GM12891 (cell line): ENCODE data around the gene UPF1.

ENCODE experiments used
- DNase-seq: peaks from one replicate; pipeline ENCODE4 v3.0.0; 2011; ENCODE audit warnings: low spot score; ENCODE audit not compliant: insufficient read length
- FAIRE-seq: peaks from 2 replicates; lab custom pipeline; 2011; peaks lifted over from hg19 to GRCh38; lab: Jason Lieb, UNC
- PAX5 ChIP-seq: IDR thresholded peaks from 2 replicates; pipeline ENCODE4 v1.6.1; 2011; ENCODE audit warnings: low read length, moderate library complexity, mild to moderate bottlenecking; ENCODE audit not compliant: insufficient read depth, severe bottlenecking
- POLR2A ChIP-seq: IDR thresholded peaks from 2 replicates; pipeline ENCODE4 v1.6.1; 2011; ENCODE audit warnings: low read depth, low read length, control low read depth
- POLR2AphosphoS5 ChIP-seq: IDR thresholded peaks from 2 replicates; pipeline ENCODE4 v1.6.1; 2011; ENCODE audit warnings: low read depth, low read length, control low read depth
- POU2F2 ChIP-seq: IDR thresholded peaks from 2 replicates; pipeline ENCODE4 v1.6.1; 2011; ENCODE audit warnings: low read depth, mild to moderate bottlenecking, control low read depth, low read length, moderate library complexity
- SPI1 ChIP-seq: IDR thresholded peaks from 2 replicates; pipeline ENCODE4 v1.6.1; 2011; ENCODE audit warnings: low read depth, low read length, control low read depth
- TAF1 ChIP-seq: IDR thresholded peaks from 2 replicates; pipeline ENCODE4 v1.6.1; 2011; ENCODE audit warnings: low read depth, low read length, control low read depth

Gene UPF1

GRCh38 chr19:18903156-18904037 is 71.6 kb downstream of the UPF1 start:
- no peak for FAIRE-seq
- DNase-seq: no peak
- TF ChIP-seq POLR2AphosphoS5 (0 out of 2 replicates have a peak, but pooled peaks have one; percentile 28), PAX5 (no peak)

- TF ChIP-seq POU2F2: no peak
- no peak for TF ChIP-seq SPI1
- no peak for TF ChIP-seq POLR2A
- TF ChIP-seq TAF1: no peak
- TF ChIP-seq PAX5: no peak
- no peak for TF ChIP-seq POLR2AphosphoS5
- FAIRE-seq (no peak), DNase-seq (no peak)
These were observed 72.7 kb downstream of the UPF1 start for GRCh38 chr19:18904334-18905057.

DNA sequence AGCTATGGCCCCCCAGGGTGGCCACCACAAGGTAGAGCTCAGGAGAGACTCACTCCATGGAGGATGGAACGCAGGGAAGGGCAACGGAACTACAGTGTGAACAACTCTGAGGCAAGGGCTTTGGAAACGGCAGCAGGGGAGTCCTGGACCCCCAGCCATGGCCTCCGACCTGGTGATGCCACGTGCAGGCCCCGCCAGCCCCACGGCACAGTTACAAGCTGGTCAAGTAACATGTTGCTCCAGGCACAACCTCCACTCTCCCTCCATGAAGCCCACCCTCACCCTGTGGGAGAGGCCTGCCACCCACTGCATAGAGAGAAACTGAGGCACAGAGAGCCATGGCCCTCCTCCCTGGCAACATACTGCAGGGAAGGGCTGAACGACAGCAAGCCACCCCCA is 73.3 kb downstream of the UPF1 start:
- TF ChIP-seq POLR2AphosphoS5: no peak
- TF ChIP-seq TAF1: no peak
- no peak for TF ChIP-seq SPI1
- FAIRE-seq (no peak), DNase-seq (no peak)

GRCh38 chr19:18905513-18906236 is 73.9 kb downstream of the UPF1 start:
- TF ChIP-seq POU2F2 (no peak), POLR2A (no peak), SPI1 (no peak), POLR2AphosphoS5 (no peak; the same call in none of the 2 replicates), PAX5 (no peak), TAF1 (no peak)
- no peak for FAIRE-seq
- no peak for DNase-seq

DNA sequence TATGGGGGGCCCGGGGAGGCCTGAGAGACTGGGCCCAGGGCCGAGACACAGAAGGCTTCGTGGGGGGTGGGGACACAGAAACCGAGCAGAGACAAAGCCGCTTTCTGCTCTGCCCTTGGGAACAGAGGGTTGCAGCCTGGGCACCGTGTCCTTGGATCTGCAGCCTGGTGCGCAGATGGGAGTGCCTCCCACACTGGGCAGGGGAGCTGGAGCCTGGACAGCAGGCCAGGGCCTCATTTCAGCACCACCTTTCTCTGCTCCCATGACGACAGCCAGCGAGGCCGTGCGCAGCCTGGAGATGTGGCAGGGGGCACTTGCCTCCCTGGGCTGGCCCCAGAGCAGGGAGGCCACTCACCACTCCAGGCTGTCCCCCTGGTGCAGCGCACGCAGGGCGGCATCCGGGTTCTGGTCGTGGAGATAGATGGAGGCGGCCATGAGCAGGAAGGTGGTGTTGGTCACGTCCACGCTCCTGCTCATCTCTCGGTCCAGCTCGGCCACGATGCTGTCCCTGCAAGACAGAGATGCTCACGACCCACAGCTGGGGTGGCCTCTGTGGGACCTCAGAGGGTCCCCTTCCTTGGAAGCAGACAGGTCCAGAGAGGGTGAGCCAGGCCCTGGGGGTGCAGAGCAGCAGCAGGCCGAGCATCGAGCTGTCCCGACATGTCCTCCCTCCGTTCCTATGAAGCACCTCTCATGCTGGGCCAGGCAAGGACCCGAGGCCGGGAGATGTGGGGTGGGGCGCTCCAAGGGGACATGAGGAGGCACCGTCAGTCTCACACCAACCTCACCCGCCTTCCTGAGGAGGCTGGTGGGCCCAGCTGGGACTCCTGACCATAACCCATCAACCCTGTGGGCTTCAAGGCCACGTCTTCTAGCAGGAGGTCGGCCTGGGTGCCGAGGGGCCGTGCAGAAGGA is 75.1 kb downstream of the UPF1 start:
- DNase-seq (no peak), FAIRE-seq (no peak)
- no peak for TF ChIP-seq POU2F2
- TF ChIP-seq TAF1: no peak
- TF ChIP-seq POLR2A: no peak; the same call in 1 of the 2 replicates
- no peak for TF ChIP-seq PAX5
- no peak for TF ChIP-seq SPI1
- no peak; the same call in 1 of the 2 replicates for TF ChIP-seq POLR2AphosphoS5

DNA sequence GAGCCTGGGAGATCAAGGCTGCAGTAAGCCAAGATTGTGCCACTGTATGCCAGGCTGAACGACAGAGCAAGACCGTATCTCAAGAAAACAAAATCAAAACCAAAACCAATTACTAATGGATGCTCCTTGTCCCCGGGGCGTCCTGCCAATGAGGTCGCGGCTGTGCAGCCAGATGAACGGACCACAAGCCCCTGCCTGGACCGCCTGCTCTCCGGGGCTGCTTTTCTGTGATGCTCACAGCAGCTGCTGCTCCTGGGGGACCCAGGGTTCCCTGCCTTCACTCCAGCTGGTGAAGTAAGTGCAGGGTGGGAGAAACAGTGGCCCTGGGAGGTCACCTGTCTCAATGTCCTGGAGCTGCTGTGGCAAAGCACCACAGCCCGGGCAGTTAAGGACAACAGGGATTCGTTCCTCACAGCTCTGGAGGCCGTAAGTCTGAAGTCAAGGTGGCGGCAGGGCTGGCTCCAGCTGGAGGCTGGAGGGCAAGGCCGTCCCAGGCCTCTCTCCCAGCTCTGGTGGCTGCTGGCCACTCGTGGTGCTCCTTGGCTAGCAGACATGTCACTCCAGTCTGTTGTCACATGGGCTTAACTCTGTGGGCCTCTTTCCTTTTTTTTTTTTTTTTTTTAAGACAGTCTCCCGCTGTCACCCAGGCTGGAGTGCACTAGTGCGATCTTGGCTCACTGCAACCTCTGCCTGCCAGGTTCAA is 77.3 kb downstream of the UPF1 start:
- no peak for FAIRE-seq
- no peak for DNase-seq
- no peak for TF ChIP-seq POLR2AphosphoS5
- TF ChIP-seq POLR2A: no peak
- TF ChIP-seq TAF1: no peak
- TF ChIP-seq SPI1: no peak
- TF ChIP-seq POU2F2: no peak
- TF ChIP-seq PAX5: no peak

DNA sequence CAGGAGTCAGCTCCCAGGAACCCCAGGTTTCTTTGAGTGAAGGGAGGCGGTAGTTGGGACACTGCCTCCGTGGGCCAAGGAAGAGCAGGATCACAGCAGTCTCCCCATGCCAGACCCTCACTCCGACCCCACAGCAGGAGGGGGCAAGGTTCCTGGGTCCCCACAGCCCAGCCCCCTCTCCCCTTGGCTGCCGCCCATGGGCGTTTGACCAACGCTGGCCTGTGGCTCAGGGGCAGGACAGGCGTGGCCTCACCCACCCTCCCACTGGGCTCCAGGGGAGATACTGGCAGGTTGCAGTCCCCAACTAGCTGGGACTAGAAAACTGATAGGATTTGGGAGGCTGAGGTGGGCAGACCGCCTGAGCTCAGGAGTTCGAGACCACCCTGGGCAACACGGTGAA is 78.3 kb downstream of the UPF1 start:
- DNase-seq (no peak), FAIRE-seq (no peak)
- TF ChIP-seq POLR2AphosphoS5: no peak
- no peak for TF ChIP-seq PAX5
- no peak for TF ChIP-seq POLR2A
- no peak for TF ChIP-seq POU2F2
- TF ChIP-seq SPI1: no peak
- TF ChIP-seq TAF1: no peak

DNA sequence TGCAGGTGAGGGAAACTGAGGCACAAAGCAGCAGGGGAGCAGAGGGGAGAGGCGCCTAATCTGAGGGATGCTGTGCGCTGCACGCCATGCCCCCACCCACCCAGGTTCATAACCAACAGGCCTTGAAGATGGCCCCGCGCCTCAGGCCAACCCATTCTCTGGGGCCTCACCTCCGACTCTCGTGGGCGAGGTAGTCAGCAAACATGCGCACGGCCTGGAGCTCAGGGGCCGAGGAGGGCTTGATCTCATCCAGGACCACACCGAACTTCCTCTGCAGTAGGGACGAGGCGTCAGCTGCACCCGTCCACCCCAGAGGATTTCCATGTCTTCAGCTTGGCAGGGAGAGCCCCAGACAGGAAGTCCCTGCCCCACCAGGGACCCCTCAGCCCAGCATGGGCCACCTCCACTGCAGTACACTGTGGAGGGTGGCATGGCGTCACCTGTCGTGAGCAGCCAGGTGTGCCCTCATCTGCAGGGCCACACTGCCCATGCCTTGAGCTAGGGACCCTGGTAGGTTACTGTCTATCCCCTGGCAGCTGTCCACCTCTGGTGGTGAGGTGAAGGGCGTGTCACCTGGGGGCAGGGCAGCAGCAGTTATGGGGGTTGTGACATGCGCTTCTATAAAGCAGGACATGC is 79.2 kb downstream of the UPF1 start:
- no peak for DNase-seq
- TF ChIP-seq POLR2A: 0 out of 2 replicates have a peak, but pooled peaks have one; percentile 20
- no peak for TF ChIP-seq PAX5
- FAIRE-seq: no peak
